ENCODE measurements around the gene BARHL1. TPM values are rescaled to one million over a fixed set of nuclear protein-coding genes. Genes with fewer than 3 reads are reported as not detected.

Gene BARHL1
- total RNA-seq, 1 experiment from 2014 or later, result not detected

GRCh38 chr9:132547976-132548730 lies 34.3 kb upstream of the BARHL1 start:
- ATAC-seq (no peak), DNase-seq (ENCODE audit: low read depth, low spot score) (no peak)
- intact Hi-C loops (cut with micrococcal nuclease), result no loop called here
- TF ChIP-seq YY1 (IDR thresholded peaks at IDR 0.05; ENCODE audit: extremely low read depth, insufficient replicate concordance, low read depth, low read length) (no peak), REST (IDR thresholded peaks at IDR 0.05; ENCODE audit: low read depth) (no peak), CEBPB (IDR thresholded peaks at IDR 0.05; ENCODE audit: low read depth) (no peak), RAD21 (IDR thresholded peaks at IDR 0.05; ENCODE audit: low read depth) (no peak), EGR1 (IDR thresholded peaks at IDR 0.05; ENCODE audit: low read depth) (no peak), SP1 (IDR thresholded peaks at IDR 0.05; ENCODE audit: low read depth) (no peak), POLR2AphosphoS5 (IDR thresholded peaks at IDR 0.05; ENCODE audit: low read depth, low read length) (no peak), JUND (IDR thresholded peaks at IDR 0.05) (no peak), ELF1 (IDR thresholded peaks at IDR 0.05; ENCODE audit: borderline replicate concordance, low read depth) (no peak), SIN3A (IDR thresholded peaks at IDR 0.05; ENCODE audit: low read depth) (no peak), SRF (IDR thresholded peaks at IDR 0.05; ENCODE audit: low read depth) (no peak), ZFX (IDR thresholded peaks at IDR 0.05) (no peak), POLR2A (IDR thresholded peaks at IDR 0.05; ENCODE audit: borderline replicate concordance, extremely low read depth, insufficient read depth, insufficient read length) (no peak), EZH2phosphoT487 (IDR thresholded peaks at IDR 0.05; ENCODE audit: borderline replicate concordance) (no peak), FOSL1 (IDR thresholded peaks at IDR 0.05; ENCODE audit: low read depth) (no peak), ZNF274 (IDR thresholded peaks at IDR 0.05; ENCODE audit: low read depth, low read length) (no peak), CBX3 (IDR thresholded peaks at IDR 0.05; ENCODE audit: low read depth) (no peak)
- TF ChIP-seq, protein P1, sequence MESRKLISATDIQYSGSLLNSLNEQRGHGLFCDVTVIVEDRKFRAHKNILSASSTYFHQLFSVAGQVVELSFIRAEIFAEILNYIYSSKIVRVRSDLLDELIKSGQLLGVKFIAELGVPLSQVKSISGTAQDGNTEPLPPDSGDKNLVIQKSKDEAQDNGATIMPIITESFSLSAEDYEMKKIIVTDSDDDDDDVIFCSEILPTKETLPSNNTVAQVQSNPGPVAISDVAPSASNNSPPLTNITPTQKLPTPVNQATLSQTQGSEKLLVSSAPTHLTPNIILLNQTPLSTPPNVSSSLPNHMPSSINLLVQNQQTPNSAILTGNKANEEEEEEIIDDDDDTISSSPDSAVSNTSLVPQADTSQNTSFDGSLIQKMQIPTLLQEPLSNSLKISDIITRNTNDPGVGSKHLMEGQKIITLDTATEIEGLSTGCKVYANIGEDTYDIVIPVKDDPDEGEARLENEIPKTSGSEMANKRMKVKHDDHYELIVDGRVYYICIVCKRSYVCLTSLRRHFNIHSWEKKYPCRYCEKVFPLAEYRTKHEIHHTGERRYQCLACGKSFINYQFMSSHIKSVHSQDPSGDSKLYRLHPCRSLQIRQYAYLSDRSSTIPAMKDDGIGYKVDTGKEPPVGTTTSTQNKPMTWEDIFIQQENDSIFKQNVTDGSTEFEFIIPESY (IDR thresholded peaks at IDR 0.05; ENCODE audit: extremely low read depth, insufficient replicate concordance, low read length), result no peak
- TF ChIP-seq, protein P2, sequence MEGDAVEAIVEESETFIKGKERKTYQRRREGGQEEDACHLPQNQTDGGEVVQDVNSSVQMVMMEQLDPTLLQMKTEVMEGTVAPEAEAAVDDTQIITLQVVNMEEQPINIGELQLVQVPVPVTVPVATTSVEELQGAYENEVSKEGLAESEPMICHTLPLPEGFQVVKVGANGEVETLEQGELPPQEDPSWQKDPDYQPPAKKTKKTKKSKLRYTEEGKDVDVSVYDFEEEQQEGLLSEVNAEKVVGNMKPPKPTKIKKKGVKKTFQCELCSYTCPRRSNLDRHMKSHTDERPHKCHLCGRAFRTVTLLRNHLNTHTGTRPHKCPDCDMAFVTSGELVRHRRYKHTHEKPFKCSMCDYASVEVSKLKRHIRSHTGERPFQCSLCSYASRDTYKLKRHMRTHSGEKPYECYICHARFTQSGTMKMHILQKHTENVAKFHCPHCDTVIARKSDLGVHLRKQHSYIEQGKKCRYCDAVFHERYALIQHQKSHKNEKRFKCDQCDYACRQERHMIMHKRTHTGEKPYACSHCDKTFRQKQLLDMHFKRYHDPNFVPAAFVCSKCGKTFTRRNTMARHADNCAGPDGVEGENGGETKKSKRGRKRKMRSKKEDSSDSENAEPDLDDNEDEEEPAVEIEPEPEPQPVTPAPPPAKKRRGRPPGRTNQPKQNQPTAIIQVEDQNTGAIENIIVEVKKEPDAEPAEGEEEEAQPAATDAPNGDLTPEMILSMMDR (IDR thresholded peaks at IDR 0.05 in 2 of 3, conservative IDR thresholded peaks at IDR 0.05 in 1 of 3; ENCODE audit: borderline replicate concordance in 1 of 3, insufficient read depth in 1 of 3, low read depth in 2 of 3, low read length in 2 of 3), result no peak
- no peak overlapping the region for H2AFZ ChIP-seq (ENCODE audit: low read depth, low read length, poor library complexity, severe bottlenecking)
- no peak overlapping the region for H3K9ac ChIP-seq (ENCODE audit: low read length)
- H4K20me1 ChIP-seq (ENCODE audit: insufficient read depth), result no peaks in the 10 kb centered on the region
- no peaks in the 10 kb centered on the region for H3K9me2 ChIP-seq (ENCODE audit: insufficient read depth)
- no TSS peak for BruUV-seq (replicated peaks)
- no peak overlapping the region for H3K27ac ChIP-seq (ENCODE audit: low read depth, low read length)
- no peaks in the 10 kb centered on the region for H3K27me3 ChIP-seq (ENCODE audit: insufficient read depth, low read length)
- CTCF ChIA-PET, result interaction anchor here (1.1 kb wide), 1 partner anchor 51 kb away, joined by 3 read pairs; no protein-coding TSS in a partner anchor
- no peak overlapping the region for H3K4me3 ChIP-seq (replicated peaks in 1 of 2; ENCODE audit: low read depth in 1 of 2, low read length in 2 of 2)
- POLR2A ChIA-PET, result no interaction called here
- RAD21 ChIA-PET (ENCODE audit: low non-redundant PET in 1 of 2, low total read pairs in 2 of 2, uncharacterized antibody in 2 of 2, unreplicated experiment in 2 of 2), result no interaction called here
- H3K4me1 ChIP-seq (ENCODE audit: control insufficient read depth in 1 of 2, insufficient read depth in 2 of 2, low read length in 2 of 2), result peaks cover 4 to 27% of the 10 kb centered on the region in 2 experiments; a peak in 3 of 4 replicates
- no peaks in the 10 kb centered on the region for H3K9me3 ChIP-seq (ENCODE audit: control insufficient read depth in 1 of 2, insufficient read depth in 1 of 2, low read depth in 1 of 2, low read length in 2 of 2)
- H3K79me2 ChIP-seq (ENCODE audit: insufficient read depth, low read length), result no peaks in the 10 kb centered on the region
- H3K4me2 ChIP-seq (ENCODE audit: low read length), result no peak overlapping the region
- H3K36me3 ChIP-seq (ENCODE audit: control insufficient read depth in 1 of 2, insufficient read depth in 2 of 2, low read length in 2 of 2), result no peaks in the 10 kb centered on the region

All from HCT116 (cell line).